Neural cell (in vitro differentiated cells): ENCODE results near the gene UNC5A. TPM values are rescaled to one million over a fixed set of nuclear protein-coding genes. Genes with fewer than 3 reads are reported as not detected.

ENCODE experiments used
- H2AFZ ChIP-seq: fragments of 200-600, 300-800 bp; sonication (generic), shearing (Covaris generic); 2 replicates; pipeline ENCODE4 v1.6.0; 2014; ENCODE audit warnings: low read depth, mild to moderate bottlenecking, antibody characterized with exemption, low read length, moderate library complexity
- H3F3A ChIP-seq: fragments of 200-600 bp; shearing (Covaris generic); 2 replicates; pipeline ENCODE4 v1.6.1; 2016; ENCODE audit warnings: mild to moderate bottlenecking, moderate library complexity, mixed read lengths, antibody characterized with exemption, low read length; ENCODE audit not compliant: insufficient read depth, poor library complexity, severe bottlenecking
- H3K27ac ChIP-seq: fragments of 200-600, 300-800 bp; sonication (generic), shearing (Covaris generic); 2 replicates; pipeline ENCODE4 v1.5.1; 2014; ENCODE audit warnings: mild to moderate bottlenecking, low read length, moderate library complexity
- H3K27me3 ChIP-seq: fragments of 300-800, 200-600 bp; sonication (generic), shearing (Covaris generic); 2 replicates; pipeline ENCODE4 v1.6.0; 2014; ENCODE audit warnings: mild to moderate bottlenecking, low read depth, low read length, moderate library complexity; ENCODE audit not compliant: insufficient read depth
- H3K36me3 ChIP-seq: fragments of 300-800, 200-600 bp; sonication (generic), shearing (Covaris generic); 2 replicates; pipeline ENCODE4 v1.5.1; 2014; ENCODE audit warnings: mild to moderate bottlenecking, antibody characterized with exemption, low read length, moderate library complexity; ENCODE audit not compliant: insufficient read depth
- H3K4me2 ChIP-seq: fragments of 300-800, 200-600 bp; sonication (generic), shearing (Covaris generic); 2 replicates; pipeline ENCODE4 v1.6.0; 2014; ENCODE audit warnings: mild to moderate bottlenecking, low read length
- H3K4me3 ChIP-seq: fragments of 300-800, 200-600 bp; sonication (generic), shearing (Covaris generic); 2 replicates; pipeline ENCODE4 v1.5.1; 2014; ENCODE audit warnings: mild to moderate bottlenecking, low read length, moderate library complexity
- H3K79me2 ChIP-seq: fragments of 200-600 bp; shearing (Covaris generic); replicated peaks from 2 replicates; pipeline ENCODE4 v1.6.0; 2014; ENCODE audit warnings: mild to moderate bottlenecking, low read length, moderate library complexity; ENCODE audit not compliant: insufficient read depth
- H3K9ac ChIP-seq: fragments of 300-800, 200-600 bp; sonication (generic), shearing (Covaris generic); 2 replicates; pipeline ENCODE4 v1.6.1; 2016; ENCODE audit warnings: mild to moderate bottlenecking, low read length, mixed read lengths
- H3K9me2 ChIP-seq: fragments of 200-600 bp; shearing (Covaris generic); 2 replicates; pipeline ENCODE4 v1.6.1; 2016; ENCODE audit warnings: mild to moderate bottlenecking, low read length, mixed read lengths; ENCODE audit not compliant: insufficient read depth
- H3K9me3 ChIP-seq: fragments of 200-600, 300-800 bp; sonication (generic), shearing (Covaris generic); 2 replicates; pipeline ENCODE4 v1.6.1; 2016; ENCODE audit warnings: mild to moderate bottlenecking, mixed run types, low read length, moderate library complexity, mixed read lengths
- H4K20me1 ChIP-seq: fragments of 200-600 bp; shearing (Covaris generic); 2 replicates; pipeline ENCODE4 v1.6.1; 2016; ENCODE audit warnings: mild to moderate bottlenecking, mixed run types; ENCODE audit not compliant: insufficient read depth
- CTCF ChIP-seq: fragments of 450-650 bp; IDR thresholded peaks from 2 replicates; pipeline ENCODE4 v1.5.1; 2014; ENCODE audit warnings: antibody characterized with exemption, mild to moderate bottlenecking, moderate library complexity; ENCODE audit not compliant: poor library complexity, severe bottlenecking
- EP300 ChIP-seq: fragments of 450-650 bp; conservative IDR thresholded peaks from 2 replicates; pipeline ENCODE4 v1.6.1; 2014; ENCODE audit warnings: antibody characterized with exemption, mild to moderate bottlenecking, moderate library complexity; ENCODE audit not compliant: poor library complexity, severe bottlenecking
- EZH2 ChIP-seq: fragments of 200-600, 300-800 bp; shearing (Covaris generic), sonication (generic); IDR thresholded peaks from 2 replicates; pipeline ENCODE4 v1.6.1; 2014; ENCODE audit warnings: antibody characterized with exemption, low read length, borderline replicate concordance, mild to moderate bottlenecking; ENCODE audit not compliant: insufficient read depth, poor library complexity, severe bottlenecking
- MXI1 ChIP-seq: fragments of 450-650 bp; conservative IDR thresholded peaks from 2 replicates; pipeline ENCODE4 v1.6.1; 2014; ENCODE audit warnings: antibody characterized with exemption, mild to moderate bottlenecking; ENCODE audit not compliant: poor library complexity, severe bottlenecking
- POLR2AphosphoS5 ChIP-seq: IDR thresholded peaks from 2 replicates; pipeline ENCODE4 v1.6.1; 2012
- RAD21 ChIP-seq: fragments of 450-650 bp; conservative IDR thresholded peaks from 2 replicates; pipeline ENCODE4 v1.6.1; 2014; ENCODE audit warnings: antibody characterized with exemption, mild to moderate bottlenecking, moderate library complexity
- SMC3 ChIP-seq: fragments of 450-650 bp; conservative IDR thresholded peaks from 2 replicates; pipeline ENCODE4 v1.6.1; 2014; ENCODE audit warnings: antibody characterized with exemption, mild to moderate bottlenecking, moderate library complexity; ENCODE audit not compliant: poor library complexity
- TAF1 ChIP-seq: IDR thresholded peaks from 2 replicates; pipeline ENCODE4 v1.6.1; 2012; ENCODE audit warnings: low read depth
- polyA plus RNA-seq: library from polyadenylated mRNA; depleted of rRNA; stranded (reverse); fragments of >200 nt; gene quantifications from 2 replicates; pipeline ENCODE4 v1.2.3, GENCODE V29; 2014
- TF ChIP-seq, protein P1 (sequence below): IDR thresholded peaks from 2 replicates; pipeline ENCODE4 v1.6.1; 2012; ENCODE audit warnings: borderline replicate concordance

The UNC5A gene
- polyA plus RNA-seq, 1 donor from 2014 or later, result 2.7 TPM

- Histone ChIP-seq H3K9ac (no peak overlapping the region), H3K9me3 (no peaks in the 10 kb centered on the region), H3K9me2 (no peaks in the 10 kb centered on the region), H3K27me3 (no peaks in the 10 kb centered on the region), H4K20me1 (no peaks in the 10 kb centered on the region), H3K36me3 (no peaks in the 10 kb centered on the region), H3K79me2 (no peaks in the 10 kb centered on the region), H3F3A (no peaks in the 10 kb centered on the region), H3K4me3 (no peak overlapping the region), H2AFZ (no peak overlapping the region), H3K4me2 (no peak overlapping the region), H3K27ac (no peak overlapping the region)
- no peak for TF ChIP-seq CTCF
- no peak for TF ChIP-seq RAD21
- TF ChIP-seq, protein P1, sequence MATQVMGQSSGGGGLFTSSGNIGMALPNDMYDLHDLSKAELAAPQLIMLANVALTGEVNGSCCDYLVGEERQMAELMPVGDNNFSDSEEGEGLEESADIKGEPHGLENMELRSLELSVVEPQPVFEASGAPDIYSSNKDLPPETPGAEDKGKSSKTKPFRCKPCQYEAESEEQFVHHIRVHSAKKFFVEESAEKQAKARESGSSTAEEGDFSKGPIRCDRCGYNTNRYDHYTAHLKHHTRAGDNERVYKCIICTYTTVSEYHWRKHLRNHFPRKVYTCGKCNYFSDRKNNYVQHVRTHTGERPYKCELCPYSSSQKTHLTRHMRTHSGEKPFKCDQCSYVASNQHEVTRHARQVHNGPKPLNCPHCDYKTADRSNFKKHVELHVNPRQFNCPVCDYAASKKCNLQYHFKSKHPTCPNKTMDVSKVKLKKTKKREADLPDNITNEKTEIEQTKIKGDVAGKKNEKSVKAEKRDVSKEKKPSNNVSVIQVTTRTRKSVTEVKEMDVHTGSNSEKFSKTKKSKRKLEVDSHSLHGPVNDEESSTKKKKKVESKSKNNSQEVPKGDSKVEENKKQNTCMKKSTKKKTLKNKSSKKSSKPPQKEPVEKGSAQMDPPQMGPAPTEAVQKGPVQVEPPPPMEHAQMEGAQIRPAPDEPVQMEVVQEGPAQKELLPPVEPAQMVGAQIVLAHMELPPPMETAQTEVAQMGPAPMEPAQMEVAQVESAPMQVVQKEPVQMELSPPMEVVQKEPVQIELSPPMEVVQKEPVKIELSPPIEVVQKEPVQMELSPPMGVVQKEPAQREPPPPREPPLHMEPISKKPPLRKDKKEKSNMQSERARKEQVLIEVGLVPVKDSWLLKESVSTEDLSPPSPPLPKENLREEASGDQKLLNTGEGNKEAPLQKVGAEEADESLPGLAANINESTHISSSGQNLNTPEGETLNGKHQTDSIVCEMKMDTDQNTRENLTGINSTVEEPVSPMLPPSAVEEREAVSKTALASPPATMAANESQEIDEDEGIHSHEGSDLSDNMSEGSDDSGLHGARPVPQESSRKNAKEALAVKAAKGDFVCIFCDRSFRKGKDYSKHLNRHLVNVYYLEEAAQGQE, result no peak
- TF ChIP-seq EP300, result no peak
- no peak for TF ChIP-seq MXI1
- no peak for TF ChIP-seq EZH2
- no peak for TF ChIP-seq POLR2AphosphoS5
- TF ChIP-seq TAF1, result no peak
- no peak for TF ChIP-seq SMC3
Observed at GRCh38 chr5:176785184-176786145, 24.9 kb upstream of the UNC5A start.

- Histone ChIP-seq H3K9ac (no peak overlapping the region), H3K36me3 (no peaks in the 10 kb centered on the region), H3K4me2 (no peak overlapping the region), H3K79me2 (no peaks in the 10 kb centered on the region), H2AFZ (no peak overlapping the region), H3K9me2 (no peaks in the 10 kb centered on the region), H3F3A (no peaks in the 10 kb centered on the region), H3K27me3 (no peaks in the 10 kb centered on the region), H4K20me1 (no peaks in the 10 kb centered on the region), H3K9me3 (no peaks in the 10 kb centered on the region), H3K4me3 (no peak overlapping the region), H3K27ac (no peak overlapping the region)
- TF ChIP-seq SMC3, result no peak
Observed at GRCh38 chr5:176787676-176788075, 22.7 kb upstream of the UNC5A start.
